CD4-positive, alpha-beta T cell treated with Interleukin-12 subunit alpha and Interleukin-12 subunit beta, for 1 hour (primary cell): ENCODE data around the gene ELF1.
"Not testable (repeated sequence)": the region's sequence is repeated elsewhere in the genome, so short reads cannot be mapped to it uniquely, and the experiment has no call there.

Source experiments
- DNase-seq: peaks from one replicate; pipeline ENCODE4 v3.0.0-alpha.2; 2020

ELF1 gene

DNA sequence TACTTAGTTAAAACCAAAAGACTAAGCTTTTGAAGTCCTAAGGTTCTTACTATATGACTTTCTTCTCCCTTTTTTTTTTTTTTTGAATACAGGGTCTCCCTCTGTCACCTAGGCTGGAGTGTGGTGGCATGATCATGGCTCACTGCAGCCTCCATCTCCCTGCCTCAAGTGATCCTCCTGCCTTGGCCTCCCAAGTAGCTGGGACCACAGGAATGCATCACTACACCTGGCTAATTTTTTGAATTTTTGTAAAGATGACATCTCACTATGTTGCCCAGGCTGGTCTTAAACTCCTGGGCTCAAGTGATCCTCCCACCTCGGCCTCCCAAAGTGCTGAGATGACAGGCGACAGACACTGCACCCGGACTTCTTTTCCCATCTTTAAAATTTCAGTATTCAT is 89.2 kb downstream of the ELF1 start:
- not testable (repeated sequence) for DNase-seq

DNA sequence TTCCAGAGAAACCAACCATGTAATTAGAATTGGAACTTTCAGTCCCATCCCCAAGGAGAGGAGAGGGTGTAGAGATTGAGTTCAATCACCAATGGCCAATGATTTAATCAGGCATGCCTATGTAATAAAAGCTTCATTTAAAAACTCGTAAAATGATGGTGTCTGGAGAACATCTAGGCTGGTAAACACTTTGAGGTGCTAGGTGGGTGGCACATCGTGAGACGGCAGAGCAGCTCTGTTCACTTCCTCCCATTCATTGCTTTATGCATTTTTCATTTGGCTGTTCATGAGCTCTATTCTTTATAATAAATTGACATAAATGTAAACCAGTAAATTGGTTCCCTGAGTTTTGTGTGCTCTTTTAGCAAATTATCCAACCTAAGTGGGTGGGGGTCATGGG is 90.1 kb downstream of the ELF1 start:
- no peak for DNase-seq

DNA sequence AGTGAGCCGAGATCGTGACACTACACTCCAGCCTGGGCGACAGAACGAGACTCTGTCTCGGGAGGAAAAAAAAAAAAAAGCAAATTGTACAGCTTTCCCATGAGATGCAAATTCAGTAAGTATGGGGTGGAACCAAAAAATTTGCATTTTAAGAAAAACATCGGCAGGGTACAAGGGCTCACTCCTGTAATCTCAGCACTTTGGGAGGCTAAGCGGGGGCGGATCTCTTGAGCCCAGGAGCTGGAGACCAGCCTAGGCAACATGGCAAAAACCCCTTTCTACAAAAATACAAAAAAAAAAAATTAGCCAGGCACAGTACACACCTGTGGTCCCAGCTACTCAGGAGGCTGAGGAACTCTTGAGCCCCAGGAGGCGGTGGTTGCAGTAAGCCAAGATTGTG is 91.2 kb downstream of the ELF1 start:
- no peak for DNase-seq

GRCh38 chr13:40923867-40924266 is 95.2 kb downstream of the ELF1 start:
- DNase-seq = no peak

GRCh38 chr13:40922437-40923040 is 96.6 kb downstream of the ELF1 start:
- DNase-seq = no peak

DNA sequence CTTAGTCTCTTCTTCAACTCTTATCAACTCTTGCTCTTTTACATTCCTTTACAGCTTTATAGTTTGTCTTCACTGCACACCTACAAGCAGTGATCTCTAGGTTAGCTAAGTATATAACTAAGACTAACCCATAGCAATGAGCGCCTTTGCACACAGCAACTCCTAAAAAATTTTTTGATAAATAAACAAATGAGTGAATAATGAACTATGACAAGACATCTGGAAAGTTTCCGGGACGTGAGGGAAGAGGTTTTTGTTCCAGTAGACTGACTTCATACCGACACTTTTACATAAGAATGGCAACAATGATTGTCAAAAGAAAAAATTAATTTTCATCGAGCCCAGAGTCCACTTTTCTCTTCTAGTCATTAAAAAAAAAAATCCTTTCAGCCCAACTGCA is 98.3 kb downstream of the ELF1 start:
- no peak for DNase-seq

DNA sequence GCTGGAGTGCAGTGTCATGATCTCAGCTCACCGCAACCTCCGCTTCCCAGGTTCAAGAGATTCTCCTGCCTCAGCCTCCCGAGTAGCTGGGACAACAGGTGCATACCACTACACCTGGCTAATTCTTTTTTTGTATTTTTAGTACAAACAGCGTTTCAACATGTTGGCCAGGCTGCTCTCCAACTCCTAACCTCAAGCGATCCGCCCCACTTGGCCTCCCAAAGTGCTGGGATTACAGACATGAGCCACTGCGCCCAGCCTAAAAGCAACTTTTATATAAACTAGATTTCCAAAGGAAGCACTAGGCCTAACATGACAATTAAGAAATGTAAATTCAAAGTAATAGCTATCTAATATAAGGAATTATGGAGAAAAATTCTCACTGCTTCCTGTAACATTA is 99.2 kb downstream of the ELF1 start:
- not testable (repeated sequence) for DNase-seq

- no peak for DNase-seq
These were observed 102.7 kb downstream of the ELF1 start for GRCh38 chr13:40916207-40916998.

- not testable (repeated sequence) for DNase-seq
These were observed 104.3 kb downstream of the ELF1 start for GRCh38 chr13:40914863-40915262.

DNA sequence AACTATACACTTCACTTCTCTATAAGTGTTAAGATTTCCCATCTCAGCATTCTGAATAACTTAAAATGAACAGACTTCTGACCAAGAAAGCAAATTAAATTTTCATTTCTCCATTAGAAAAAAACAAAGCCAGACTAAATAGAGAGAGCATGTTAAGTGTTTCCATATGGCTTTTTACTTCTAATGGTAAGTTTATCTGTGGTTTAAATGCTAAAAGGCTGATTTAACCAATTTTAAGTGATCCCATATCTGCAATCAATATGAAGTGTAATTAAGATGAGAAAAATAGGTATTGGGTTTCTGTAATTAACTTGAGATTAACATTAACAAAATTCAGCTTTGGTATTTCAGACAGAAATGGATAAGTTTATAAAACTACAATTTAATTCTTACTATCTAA is 107.8 kb downstream of the ELF1 start:
- DNase-seq = no peak

- DNase-seq = no peak
These were observed 108.6 kb downstream of the ELF1 start for GRCh38 chr13:40910324-40911050.

DNA sequence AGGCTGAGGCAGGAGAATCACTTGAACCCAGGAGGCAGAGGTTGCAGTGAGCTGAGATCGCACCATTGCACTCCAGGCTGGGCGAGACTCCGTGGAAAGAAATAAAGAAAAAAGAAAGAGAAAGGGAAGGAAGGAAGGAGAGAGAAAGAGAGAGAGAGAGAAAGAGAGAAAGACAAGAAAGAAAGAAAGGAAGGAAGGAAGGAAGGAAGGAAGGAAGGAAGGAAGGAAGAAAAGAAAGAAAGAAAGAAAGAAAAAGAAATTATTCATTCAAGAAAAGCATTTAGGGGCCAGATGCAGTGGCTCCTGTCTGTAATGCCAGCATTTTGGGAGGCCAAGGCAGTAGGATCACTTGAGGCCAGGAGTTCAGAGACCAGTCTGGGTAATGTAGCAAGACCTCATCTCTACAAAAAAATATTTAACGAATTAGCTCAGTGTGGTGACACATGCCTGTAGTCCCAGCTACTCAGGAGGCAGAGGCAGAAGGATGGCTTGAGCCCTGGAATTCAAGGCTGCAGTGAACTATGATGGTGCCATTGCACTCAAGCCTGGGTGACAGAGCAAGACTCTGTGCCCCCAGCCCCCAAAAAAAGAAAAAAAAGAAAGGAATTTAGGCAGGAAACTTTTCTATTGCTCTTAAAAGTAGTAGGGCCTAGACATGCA is 109.4 kb downstream of the ELF1 start:
- not testable (repeated sequence) for DNase-seq

GRCh38 chr13:40908546-40908945 is 110.6 kb downstream of the ELF1 start:
- DNase-seq = no peak

DNA sequence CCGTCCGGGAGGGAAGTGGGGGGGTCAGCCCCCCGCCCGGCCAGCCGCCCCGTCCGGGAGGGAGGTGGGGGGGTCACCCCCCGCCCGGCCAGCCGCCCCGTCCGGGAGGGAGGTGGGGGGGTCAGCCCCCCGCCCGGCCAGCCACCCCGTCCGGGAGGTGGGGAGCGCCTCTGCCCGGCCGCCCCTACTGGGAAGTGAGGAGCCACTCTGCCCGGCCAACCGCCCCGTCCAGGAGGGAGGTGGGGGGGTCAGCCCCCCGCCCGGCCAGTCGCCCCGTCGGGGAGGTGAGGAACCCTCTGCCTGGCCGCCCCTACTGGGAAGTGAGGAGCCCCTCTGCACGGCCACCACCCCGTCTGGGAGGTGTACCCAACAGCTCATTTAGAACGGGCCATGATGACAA is 118.1 kb downstream of the ELF1 start:
- DNase-seq = not testable (repeated sequence)

- DNase-seq = not testable (repeated sequence)
These were observed 118.5 kb downstream of the ELF1 start for GRCh38 chr13:40900568-40900967.

DNA sequence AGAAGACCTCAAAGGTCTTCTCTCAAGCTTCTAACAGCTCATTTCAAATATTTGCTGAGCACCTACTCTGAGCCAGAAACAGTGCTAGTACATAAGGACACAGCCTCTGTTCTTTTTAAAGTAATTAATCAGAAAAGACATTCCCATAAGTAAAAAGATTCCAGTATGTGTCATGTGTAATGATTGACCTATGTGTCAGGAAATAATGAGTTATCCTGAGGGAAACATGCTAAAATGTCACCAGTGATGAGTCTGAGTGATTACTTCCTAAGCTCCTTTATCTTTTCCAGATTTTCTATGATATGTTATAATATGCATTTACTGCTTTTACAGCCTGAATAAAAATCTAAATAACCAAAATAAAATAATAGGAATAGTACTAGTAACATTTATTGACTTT is 122.1 kb downstream of the ELF1 start:
- DNase-seq = no peak

DNA sequence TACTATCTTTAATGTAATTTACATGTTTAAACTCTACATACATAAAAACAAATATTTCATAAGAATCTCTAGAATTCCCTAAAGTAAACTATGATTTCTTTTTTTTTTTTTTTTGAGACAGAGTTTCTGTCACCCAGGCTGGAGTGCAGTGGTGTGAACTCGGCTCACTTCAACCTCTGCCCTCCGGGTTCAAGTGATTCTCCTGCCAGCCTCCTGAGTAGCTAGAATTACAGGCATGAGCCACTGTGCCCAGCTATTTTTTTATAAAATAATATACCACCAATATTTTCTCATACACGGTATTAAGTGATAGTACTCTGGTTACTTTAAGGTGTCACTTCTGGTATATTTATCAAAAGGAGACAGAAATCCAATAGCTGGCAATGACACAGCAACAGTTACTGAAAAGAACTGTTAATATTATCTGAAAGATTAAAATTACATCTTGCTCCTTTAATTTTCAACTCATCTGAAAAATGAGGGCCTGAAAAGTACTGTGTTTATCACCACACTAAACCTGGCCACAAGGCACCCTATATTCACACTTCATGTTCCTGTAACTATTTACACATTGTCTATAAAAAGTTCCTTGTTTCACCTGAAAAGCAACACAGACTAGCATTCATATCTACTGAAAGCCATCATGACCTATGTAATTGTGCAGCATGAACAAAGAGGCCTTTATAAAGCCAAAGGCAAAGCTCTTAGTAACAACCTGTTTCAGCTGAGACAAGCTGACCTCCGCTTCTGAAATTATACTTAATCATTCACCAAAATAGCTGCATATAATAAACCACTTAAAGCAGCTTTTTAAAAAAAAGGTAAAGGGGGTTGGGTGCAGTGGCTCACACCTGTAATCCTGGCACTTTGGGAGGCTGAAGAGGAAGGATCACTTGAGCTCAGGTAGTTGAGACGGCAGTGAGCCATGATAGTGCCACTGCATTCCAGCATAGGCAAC is 123.6 kb downstream of the ELF1 start:
- DNase-seq = no peak

- not testable (repeated sequence) for DNase-seq
These were observed 125.5 kb downstream of the ELF1 start for GRCh38 chr13:40893573-40893972.

DNA sequence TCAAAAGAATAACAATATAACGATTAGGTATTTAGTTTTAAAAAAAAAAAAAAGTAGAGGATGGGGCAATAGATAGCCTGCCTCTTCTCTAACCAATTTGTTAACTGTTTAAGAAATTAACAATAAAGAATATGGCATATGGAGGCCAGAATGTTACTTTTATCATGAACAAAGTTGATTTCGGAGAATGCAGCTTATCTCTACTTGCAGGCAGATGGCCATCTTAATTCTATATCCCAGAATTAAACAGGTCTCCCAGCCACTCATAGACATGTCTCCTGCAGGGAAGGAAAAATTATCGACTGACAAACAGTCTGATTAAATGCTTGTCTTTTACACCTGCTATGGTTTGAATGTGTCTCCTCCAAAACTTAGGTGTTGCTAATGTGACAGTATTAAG is 133.1 kb downstream of the ELF1 start:
- no peak for DNase-seq

GRCh38 chr13:40884175-40884574 is 134.9 kb downstream of the ELF1 start:
- not testable (repeated sequence) for DNase-seq
